Effector CD4-positive, alpha-beta T cell (primary cell): ENCODE measurements around the gene IGSF9.
A peak's percentile ranks its signal among the peaks of the same experiment; 100 is the strongest.

ENCODE experiments used
- DNase-seq: peaks from one replicate; pipeline ENCODE4 v3.0.0-alpha.2; 2020

IGSF9 gene

GRCh38 chr1:159931795-159932173 is 13.6 kb downstream of the IGSF9 start:
- DNase-seq, result no peak

DNA sequence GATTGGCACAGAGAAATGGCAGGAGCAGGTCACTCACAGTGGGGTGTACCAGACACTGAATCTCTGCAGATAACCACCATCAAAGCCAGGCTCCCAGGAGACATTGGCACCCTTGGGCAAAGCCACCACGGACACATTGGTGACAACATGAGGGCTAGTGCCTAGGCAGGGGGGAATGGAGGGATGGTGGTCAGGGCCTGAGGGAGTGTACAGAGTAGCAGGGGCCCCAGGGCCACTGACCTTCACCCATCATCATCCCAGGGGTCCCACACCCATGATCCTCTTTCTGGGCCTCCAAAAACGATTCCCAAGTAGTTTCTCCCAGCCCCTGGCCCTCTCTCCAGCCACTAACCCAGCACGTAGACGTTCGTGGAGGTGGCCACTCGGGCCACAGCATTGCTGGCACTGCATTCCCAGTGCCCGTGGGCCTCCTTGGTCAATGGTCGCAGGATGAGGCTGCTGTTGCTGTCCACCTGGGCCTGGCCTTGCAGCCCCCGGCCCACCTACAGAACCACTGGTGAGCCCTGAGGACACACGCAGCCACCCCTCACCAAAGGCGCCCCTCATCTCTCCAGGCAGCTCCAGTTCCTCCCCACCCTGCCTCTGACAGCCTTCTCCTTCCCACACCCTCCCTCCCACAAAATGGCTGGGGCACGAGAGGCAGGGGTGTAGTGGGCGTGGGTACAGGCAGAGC is 14.2 kb downstream of the IGSF9 start:
- DNase-seq, result no peak

- DNase-seq, result no peak
Measured at GRCh38 chr1:159930634-159931033, 14.8 kb downstream of the IGSF9 start.

DNA sequence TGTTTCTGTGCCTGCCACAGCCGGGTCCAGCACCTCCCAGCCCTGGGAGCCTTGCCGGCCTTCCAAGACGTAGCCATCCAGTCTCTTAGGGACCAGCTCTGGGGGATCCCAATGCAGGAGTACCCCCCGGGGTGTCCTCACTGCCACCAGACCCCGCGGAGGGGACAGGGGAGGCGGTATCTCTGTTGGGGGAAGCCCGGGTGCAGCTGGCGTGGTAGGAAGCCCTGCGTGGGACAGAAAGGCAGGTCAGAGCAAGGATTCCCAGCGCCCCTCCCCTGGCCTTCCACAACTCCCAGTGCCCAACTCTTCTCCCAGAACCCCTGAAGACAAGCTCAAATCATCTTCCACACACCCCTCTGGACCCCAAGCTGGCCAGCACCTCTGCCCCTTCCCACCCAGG is 15.2 kb downstream of the IGSF9 start:
- DNase-seq, result no peak

DNA sequence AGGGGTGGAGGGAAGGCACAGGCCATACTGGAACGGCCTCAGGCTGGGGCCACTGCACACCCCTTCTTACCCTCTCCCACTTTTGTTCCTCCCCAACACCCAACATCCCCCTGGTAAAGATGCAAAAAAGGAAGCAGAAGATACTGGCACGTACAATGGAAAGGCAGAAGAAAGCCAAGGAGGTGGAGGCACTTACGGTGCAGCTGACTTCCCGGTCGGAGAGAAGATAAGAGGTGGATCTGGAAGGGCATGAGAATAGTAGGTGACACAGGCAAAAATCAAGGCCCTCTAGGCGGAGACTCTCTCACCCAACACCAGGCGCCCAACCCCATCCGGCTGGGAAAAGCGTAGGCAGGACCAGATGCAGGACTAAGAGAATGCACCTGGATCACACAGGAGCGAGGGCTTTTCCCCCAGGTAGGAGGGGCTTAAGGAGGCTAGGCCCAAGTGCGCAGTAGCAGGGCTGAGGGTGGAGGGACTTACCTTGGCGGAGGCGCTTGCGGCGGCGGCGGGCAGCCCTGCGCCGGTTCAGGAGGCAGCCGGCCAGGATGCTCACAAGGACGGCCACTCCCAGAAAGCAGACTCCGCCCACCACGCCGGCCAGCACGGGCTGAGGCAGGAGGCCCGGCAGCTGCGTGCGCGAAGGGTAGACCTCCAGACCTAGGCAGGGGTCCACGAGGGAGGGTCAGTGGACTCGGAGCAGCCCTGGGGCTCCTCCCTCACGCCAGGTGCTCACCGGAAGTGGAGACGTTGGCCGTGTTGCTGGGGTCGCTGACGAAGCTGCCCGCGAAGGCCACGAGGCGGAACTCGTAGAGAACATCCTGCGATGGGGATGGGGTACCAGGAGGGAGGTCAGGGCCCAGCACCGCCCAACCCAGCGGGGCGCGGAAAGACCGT is 16.0 kb downstream of the IGSF9 start:
- no peak for DNase-seq

DNA sequence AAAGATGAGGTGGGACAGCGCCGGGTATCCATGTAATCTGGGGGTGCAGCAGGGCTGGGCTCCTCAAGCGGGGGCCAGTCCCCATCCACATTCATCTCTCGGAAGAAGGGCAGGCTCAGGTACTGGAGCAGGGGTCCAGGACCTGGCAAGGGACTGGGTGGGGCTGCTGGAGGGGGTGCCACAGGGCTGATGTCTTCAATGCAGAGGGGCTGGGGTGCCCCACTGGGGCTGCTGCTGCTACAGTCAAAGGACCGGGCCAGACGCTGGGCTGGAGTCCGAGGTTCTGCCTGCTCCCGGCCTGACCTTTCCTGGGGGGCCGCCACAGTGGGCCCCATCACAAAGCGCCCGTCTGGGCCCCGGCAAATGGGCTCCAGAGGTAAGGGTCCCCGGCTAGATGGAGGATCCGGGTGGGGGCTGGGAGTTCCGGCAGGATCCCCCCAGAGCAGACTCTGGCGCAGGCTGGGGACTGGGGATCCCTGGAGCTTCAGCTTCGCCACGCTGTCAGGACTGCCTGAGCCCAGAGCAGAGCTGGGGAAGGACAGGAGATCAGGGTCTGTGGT is 16.8 kb downstream of the IGSF9 start:
- DNase-seq, result no peak

DNA sequence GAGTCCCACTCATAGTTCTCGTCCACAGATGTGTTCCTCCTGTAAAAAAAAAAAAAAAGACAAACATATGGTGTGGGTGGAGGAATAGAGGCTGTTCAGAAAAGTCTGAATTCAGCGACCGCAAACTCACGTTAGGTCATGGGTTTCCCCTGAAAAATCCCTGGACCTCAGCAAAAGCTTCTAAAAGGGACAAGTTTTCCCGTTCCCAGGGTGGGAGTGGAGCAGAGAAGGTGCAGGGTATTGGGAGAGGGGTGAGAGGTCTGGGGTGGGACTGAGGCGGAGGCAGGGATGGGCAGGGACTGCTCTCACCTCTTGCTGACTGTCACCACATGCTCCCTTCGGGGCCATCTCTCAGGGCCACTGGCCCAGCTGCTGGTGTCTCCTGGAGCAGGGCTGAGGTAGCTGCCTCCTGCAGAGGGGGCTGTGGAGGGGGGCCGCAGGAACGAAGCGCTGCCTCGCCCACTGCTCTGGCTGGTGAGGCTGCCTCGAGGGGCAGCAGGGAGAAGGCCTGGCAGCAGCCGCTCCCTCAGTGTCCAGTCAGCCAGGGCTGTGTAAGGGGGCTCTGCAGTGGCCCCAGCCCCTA is 17.5 kb downstream of the IGSF9 start:
- DNase-seq, result no peak

- DNase-seq, result no peak
Measured at GRCh38 chr1:159927211-159927848, 18.1 kb downstream of the IGSF9 start.

GRCh38 chr1:159925719-159926078 is 19.7 kb downstream of the IGSF9 start:
- DNase-seq, result no peak

- peak; percentile 87 for DNase-seq
Measured at GRCh38 chr1:159924791-159925718, 20.4 kb downstream of the IGSF9 start, which contains the start of gene TAGLN2. TAGLN2 (minus strand) TSS chr1:159925507; CDS start chr1:159920509, 4,998 bp downstream.

DNA sequence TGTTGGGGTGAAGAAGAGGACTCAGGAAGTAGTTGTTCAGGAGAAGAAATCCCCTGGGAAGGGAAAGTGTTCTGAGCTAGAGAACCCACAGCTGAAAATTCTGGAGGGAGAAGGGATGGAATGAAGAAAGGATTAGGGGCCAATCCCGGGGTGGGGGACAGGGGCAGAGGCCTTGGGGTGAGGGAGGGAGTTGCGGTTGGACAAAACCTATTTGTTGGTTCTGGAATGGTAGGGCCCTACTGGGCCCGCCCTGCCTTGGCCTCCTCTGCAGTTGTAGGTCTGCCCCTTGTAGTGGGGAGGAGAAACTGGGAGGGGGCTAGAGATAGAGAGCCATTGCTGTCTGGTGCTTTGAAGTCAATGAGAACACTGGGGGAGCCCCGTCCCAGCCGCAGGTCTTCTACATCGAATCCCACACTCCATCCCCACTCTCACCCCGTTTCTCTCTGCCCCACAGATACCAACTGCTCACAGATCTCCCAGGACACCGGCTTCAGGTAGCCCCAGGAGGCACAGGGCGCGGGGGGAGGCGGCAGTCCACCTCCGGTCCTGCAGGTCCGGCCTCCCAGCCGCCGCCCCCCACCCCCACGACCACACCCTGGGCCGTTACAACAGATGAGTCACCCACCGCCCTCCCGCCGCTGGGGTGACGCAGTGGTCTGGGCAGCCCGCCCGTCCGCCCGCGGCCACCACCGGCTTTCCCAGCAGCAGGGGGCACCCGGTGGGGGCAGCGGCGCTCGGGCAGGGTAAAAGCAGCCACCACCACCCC is 21.2 kb downstream of the IGSF9 start:
- peak; percentile 73 for DNase-seq

DNA sequence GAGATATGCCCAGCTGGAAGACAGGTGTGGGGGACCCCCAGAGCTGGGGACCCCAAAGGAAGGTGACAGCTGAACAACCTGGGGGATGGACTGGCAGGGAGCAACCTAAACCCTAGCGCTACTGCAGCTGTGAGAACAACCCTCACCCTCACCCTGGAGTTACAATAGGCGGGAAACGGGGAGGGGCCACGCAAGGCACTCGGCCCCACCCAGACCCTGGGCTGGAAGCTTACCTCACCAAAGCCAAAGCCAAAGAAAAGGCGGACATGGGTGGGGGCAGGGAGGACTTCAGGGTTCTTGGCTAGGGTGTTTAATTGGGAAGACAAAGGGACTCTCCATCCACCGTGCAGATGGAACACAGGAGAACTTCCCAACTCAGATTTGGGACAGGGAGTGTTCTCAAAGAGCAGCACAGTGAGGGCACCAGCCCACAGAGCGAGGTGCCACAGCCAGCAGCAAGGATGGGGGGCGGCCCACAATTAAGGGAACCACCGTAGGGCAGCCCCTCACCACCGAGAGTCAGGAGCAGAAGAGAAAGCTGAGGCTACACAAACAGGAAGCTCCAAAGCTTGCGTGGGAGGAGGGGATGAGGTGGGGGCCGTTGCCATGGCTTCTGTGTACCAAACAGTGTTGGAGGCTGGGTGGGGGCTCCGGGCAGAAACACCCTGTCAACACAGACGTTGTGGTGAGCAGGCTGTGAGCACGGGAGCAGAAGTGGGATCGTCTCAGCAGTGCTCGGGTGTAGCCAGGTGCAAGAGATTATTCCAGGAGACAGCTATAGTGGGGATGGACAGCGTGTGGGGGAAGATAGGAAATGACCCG is 22.0 kb downstream of the IGSF9 start:
- DNase-seq, result peak; percentile 93

GRCh38 chr1:159922511-159923202 is 22.8 kb downstream of the IGSF9 start:
- DNase-seq, result no peak

- DNase-seq, result no peak
Measured at GRCh38 chr1:159921700-159922504, 23.5 kb downstream of the IGSF9 start.

DNA sequence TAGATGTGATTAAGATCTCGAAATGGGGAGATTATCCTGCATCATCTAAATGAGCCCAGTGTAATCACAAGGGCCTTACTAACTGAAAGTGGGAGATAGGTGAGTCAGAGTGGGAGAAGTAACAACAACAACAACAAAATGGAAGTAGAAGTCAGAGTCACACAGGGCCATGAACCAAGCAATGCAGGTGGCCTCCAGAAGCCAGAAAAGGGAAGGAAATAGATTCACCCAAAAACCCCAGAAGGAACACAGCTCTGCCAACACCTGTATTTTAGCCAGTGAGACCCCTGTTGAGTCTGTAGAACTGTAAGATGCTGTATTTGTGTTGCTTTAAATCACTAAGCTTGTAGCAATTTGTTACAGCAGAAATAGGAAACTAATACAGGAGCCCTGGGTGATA is 24.2 kb downstream of the IGSF9 start:
- DNase-seq, result no peak

- no peak for DNase-seq
Measured at GRCh38 chr1:159920651-159921050, 24.8 kb downstream of the IGSF9 start.

DNA sequence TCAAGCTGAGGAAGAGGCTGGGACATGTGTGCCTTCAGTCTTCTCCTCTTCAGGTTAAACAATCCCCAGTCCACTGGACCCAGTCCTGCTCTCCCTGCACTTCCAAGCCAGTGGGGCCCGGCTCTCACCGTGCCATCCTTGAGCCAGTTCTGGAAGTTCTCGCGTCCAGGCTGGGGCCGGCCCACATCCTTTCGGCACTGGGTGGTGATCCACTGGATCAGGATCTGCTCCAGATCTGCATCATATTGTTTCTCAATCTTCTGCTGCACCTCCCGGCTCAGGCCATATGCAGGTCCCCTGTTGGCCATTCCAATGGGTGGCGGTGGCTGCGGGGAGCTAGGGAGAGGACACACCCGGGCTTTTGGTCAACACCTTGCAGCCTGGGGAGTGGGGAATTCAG is 25.2 kb downstream of the IGSF9 start:
- no peak for DNase-seq

DNA sequence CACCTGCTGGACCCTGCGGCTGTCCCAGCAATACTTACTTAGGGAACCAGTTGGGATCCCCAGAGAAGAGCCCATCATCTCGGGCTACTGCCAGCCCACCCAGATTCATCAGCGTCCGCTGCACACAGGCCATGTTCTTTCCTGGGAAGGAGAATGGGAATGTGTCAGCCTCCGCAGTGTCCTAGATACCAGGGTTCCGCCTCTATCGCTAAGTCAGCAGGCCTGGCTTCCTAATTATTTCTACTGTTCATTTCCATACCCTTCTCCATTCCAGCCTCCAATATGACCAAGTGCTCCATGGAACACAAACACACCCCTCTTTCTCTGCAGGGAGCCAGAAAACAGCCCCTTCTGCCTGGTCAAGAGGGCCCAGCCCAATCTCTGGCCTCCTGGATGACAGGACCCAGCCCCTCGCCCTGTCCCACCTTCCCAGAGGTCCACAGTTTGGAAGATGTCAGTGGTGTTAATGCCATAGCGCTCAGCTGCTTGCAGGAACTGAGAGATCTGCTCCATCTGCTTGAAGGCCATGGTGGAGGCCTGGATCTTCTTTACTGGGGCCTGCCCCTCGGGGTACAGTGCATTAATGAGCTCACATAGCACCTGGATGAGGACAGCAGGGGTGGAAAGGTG is 26.1 kb downstream of the IGSF9 start:
- DNase-seq, result no peak
